Activated effector memory CD4-positive, alpha-beta T cell treated with anti-CD3 and anti-CD28 coated beads, Interleukin-2, amount 50 U/mL, for 16 hours (primary cell): Measurements from ENCODE around the gene CEP68.
"Not testable (repeated sequence)": the region's sequence is repeated elsewhere in the genome, so short reads cannot be mapped to it uniquely, and the experiment has no call there.

ENCODE experiments used
- DNase-seq: peaks from one replicate; pipeline ENCODE4 v3.0.0-alpha.2; 2020

The CEP68 gene, protein sequence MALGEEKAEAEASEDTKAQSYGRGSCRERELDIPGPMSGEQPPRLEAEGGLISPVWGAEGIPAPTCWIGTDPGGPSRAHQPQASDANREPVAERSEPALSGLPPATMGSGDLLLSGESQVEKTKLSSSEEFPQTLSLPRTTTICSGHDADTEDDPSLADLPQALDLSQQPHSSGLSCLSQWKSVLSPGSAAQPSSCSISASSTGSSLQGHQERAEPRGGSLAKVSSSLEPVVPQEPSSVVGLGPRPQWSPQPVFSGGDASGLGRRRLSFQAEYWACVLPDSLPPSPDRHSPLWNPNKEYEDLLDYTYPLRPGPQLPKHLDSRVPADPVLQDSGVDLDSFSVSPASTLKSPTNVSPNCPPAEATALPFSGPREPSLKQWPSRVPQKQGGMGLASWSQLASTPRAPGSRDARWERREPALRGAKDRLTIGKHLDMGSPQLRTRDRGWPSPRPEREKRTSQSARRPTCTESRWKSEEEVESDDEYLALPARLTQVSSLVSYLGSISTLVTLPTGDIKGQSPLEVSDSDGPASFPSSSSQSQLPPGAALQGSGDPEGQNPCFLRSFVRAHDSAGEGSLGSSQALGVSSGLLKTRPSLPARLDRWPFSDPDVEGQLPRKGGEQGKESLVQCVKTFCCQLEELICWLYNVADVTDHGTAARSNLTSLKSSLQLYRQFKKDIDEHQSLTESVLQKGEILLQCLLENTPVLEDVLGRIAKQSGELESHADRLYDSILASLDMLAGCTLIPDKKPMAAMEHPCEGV

DNA sequence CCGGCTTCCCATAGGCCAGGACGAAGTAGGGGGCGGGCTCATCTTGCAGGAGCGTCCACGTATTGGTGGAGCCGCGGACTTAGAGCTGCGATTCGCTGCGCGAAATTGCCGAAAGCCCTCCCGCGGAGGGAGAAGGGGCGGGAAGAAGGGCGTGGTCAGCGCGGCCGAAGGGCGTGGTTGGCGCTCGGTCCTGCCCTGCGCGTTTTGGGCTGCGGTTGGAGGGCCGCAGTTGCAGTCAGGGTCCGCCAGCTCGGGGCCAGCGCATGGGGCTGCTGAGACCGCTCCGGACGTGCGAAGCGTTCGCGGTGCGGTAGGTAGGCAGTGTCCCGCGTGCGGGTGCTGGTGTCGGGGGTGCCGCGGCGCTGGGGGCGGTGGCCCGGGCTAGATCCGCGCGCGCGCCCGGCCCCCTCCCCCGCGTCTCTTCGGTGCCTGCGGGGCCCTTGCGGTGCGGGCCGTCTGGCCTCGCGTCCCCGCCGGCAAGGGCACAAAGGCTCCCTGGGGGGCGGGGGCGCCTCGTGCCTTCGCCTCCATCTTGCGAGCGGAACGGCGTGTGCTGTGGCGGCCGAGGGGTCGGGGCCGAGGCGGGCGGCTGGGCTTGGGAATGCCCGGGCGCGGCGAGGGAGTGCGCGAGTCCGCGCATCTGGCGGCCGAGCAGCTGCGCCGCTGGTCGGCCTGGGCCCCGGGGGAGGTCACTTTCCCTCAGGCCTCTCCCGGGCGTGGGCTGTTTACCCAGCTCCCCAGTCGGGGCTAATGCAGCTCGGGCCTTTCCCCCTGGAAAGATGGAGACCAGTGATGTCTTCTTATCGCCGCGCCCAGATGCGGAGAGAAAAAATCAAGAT lies at the start of gene CEP68:
CEP68 (plus strand) TSS at position 202 of the 839 bp plus-strand sequence. CDS start 13,029 bp downstream, outside the sequence.
- peak; percentile 99 for DNase-seq

DNA sequence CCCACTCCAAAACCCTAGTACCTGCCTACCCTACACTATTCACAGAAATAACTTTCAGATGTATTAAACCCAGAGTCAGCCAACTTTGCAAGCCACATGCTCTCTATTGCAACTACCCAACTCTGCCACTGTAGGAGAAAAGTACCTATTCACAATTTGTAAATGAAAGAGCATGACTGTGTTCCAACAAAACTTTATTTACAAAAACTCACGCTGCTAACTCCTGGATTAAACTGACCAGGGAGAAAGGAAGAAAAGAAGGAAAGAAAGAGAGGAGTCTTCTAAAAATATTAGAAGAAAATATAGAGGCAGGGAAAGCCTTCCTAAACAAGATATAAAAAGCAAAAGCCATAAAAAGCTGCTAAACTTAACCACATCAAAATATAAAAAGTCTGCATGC lies 42.4 kb upstream of the CEP68 start:
- DNase-seq, result no peak

DNA sequence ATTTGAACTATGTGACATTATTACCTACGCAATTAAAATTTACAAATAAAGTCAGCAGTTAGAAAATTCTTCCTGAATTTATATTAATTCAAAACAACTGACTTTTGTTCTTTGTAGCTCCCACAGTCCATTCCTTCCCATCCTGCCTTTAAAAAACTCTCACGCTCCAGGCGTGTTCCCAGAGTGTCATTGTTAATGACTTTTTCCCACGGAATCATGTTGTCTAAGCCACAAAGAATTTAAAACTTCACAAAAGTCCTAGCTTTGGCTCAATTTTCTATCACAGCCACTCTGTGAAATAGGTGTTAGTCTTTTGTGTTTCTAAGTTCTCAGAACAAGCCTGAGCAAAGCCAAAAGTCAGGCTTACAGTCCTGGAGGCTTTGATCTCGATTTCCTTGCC lies 40.5 kb upstream of the CEP68 start:
- no peak for DNase-seq

DNA sequence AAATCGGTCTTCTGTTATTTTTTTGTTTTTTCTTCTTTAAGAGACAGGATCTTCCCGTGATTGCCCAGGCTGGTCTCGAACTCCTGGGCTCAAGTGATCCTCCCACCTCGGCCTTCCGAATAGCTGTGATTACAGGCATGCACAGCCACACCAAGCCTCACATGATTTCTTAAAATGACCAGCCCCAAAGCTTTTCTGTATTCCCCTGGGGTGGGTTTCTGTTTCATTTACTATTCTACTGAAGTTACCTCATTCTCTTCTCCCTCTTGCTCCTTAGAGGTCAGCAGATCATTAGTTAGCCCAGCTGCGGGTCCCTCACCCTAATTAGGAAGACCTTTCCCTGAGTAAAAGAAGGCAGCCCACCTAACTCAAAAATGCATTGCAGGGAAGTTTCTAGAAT lies 39.4 kb upstream of the CEP68 start:
- DNase-seq, result no peak

DNA sequence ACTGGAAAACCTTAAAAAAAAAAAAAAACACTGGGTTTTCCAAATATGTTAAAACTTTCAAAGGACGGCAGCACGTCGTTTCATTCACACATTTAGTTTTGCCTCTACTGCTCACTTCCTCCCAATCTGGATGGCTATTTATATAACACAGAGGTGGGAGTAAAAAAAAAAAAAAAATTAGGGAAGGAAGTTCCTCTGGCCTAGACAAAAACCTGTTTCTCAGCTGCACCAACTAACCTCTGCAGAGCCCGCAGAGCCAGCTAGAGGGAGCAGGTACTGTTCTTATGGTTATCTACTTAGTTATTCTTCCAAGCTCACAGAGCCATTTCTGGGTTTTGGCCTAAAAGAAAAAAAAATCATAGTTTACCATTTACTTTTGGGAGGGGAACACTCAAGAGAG lies 38.9 kb upstream of the CEP68 start:
- DNase-seq, result no peak

DNA sequence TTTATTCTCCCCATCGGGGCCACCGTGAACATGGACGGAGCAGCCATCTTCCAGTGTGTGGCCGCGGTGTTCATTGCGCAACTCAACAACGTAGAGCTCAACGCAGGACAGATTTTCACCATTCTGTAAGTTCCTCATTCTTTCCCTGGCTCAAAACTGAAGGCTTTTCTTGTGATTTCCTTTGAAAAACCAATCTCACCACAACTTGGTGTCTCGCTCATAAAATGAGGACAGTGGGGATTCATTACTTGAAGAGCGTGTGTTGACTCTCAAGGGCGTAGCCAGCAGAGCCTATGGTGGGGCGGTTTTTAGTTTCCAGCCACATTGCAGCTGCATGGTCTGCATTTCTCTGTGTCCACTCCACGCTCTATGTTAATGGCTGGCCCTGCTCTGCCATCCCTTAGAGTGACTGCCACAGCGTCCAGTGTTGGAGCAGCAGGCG lies 38.1 kb upstream of the CEP68 start:
- no peak for DNase-seq

DNA sequence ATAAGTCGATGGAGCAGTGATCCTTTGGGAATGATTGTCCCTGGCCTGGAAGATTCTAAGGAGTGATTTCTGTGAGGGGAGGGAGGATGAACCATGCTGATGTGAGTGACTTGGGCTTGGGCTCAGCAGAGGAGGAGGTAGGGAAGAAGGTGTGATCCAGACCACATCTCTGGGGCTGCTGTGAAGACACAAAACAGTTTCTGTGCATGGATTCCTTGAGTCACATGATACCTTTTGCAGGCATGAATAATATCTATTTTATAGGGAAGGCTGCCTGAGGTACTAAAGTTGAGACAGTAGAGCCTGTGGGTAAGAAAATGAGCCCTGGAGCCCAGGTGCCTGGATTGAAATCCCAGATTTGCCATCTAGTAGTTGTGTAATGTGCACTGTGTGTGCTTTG lies 37.2 kb upstream of the CEP68 start:
- DNase-seq, result no peak

DNA sequence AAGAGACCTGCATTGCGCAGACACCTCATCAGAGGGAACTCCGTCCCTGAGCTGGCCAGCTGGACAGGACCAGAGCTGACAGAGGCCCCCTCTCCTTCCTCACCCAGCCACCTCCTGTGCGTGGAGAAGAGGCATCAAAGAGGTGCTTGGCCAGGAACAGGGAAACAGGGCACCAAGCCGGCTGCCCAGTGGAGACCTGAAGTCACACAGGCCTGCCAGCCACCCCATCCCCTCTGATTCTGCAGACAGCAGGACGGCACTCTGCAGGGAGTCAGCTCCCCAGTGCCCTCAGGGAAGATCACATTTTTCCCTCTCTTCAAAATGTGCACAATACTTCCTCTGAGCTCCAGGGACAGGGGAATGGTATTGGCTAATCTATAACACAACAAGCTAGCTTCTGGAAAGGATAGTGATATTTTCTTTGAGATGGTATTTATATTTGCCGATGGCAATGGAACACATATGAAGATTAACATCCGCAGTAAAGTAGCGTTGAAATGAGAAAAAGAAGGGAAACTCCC lies 36.5 kb upstream of the CEP68 start:
- DNase-seq, result no peak

DNA sequence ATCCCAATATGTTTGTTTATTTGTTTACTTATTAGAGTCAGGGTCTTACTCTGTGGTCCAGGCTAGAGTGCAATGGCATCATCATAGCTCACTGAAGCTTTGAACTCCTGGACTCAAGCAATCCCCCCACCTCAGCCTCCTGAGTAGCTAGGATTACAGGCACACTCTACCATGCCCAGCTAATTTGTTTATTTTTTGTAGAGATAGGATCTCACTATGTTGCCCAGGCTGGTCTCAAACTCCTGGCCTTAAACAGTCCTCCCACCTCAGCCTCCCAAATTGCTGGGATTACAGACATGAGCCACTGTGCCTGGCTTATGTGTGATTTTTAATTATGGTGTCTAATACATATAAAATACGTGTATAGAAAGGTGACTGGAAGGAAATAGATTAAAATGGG lies 36.0 kb upstream of the CEP68 start:
- DNase-seq, result not testable (repeated sequence)

DNA sequence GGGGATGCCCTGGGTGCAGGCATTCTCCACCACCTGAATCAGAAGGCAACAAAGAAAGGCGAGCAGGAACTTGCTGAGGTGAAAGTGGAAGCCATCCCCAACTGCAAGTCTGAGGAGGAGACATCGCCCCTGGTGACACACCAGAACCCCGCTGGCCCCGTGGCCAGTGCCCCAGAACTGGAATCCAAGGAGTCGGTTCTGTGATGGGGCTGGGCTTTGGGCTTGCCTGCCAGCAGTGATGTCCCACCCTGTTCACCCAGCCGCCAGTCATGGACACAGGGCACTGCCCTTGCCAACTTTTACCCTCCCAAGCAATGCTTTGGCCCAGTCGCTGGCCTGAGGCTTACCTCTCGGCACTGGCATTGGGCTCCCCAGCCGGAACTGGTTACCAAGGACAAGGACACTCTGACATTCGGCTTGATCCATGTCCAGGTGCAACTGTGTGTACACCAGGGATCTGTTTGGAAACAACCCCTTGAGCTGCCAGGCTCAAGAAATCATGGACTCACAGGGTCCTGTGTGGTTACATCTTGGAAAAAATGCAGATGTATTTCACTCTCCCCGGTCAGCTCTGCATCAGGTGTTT lies 35.2 kb upstream of the CEP68 start:
- no peak for DNase-seq

DNA sequence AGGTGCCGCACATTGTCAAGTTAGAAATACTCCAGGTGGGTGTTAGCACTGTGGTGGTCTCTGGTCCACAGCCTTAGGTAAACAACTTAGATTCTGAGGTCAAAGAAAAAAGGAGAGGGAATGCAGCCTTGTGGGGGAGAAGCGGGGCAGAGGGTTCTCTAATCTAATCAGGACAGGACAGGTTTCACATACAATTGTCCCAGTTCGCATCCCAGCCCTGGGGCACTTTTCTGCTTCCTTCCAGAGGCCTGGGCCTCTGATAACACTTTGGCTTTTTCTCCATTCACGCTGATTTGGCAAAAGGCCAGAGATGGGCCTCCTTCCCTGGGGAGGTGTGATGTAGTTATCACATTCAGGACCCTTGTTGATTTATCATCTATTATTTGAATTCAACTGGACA lies 34.5 kb upstream of the CEP68 start:
- no peak for DNase-seq

DNA sequence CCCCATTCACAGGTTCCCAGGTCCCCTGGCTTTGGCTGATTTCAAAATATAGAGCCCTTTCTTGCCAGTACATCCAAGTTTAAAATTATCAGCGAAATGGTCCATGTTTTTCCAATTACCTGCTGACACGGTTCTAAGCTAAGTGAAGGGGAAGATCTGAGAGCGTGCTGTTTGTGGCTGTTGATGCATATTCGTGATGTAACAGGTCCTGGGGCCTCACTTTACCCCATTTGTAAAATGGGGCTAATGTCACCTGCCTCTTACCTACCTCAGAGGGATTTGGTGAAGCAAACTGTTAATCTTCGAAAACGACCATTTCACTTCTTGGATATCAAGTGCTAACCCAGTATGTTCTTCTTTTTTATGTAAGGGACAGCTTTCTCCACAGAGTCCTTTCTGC lies 34.0 kb upstream of the CEP68 start:
- DNase-seq, result no peak

DNA sequence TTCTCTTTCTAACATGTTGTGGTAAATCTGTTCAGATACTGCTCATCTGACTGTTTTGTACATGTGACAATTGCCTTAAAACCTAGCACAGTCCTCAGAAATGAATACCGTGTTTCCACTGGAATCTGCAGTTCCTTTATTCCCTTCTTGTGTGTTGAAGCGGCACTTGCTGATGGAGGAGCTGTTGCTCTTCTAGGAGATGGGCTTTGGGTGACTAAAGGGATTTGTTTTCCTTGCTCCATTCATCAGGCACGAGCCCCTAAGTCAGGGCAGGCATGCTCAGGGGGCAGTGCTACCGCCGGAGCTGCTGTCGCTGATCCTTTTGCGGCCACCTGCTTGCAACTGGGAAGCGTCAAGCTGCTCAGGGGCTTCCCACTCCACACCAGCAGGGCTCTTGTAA lies 32.5 kb upstream of the CEP68 start:
- DNase-seq, result no peak

DNA sequence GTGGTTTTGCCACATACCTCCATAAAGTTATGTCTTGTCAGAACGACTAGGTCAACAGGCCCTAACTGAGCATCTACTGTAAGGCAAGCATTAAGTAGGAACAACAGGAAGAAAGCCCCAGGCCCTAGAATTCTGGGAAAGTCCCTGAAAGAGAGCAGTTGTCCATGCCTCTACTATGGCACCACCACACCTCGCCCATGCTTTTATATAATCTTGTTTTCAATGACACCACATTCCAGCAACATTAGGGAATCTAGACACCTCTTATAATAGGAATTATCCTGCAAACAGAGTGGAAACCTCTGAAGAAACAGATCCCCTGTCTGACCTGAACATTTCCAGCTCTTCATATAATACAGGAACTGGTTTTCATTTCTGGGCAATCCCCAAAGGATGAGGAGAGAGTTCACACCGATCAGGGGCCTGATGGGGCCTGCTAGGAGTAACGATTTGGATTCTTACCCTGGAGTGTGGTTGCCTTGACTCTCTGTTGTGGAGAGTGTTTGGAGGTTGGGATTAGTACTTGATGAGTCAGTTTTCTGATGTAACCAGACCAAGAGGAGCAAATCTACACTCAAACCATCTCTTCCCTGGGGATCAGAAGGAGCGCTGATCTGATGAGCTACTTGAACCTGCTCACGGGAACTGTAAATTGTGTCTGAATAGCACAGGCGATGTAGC lies 31.9 kb upstream of the CEP68 start:
- no peak for DNase-seq

DNA sequence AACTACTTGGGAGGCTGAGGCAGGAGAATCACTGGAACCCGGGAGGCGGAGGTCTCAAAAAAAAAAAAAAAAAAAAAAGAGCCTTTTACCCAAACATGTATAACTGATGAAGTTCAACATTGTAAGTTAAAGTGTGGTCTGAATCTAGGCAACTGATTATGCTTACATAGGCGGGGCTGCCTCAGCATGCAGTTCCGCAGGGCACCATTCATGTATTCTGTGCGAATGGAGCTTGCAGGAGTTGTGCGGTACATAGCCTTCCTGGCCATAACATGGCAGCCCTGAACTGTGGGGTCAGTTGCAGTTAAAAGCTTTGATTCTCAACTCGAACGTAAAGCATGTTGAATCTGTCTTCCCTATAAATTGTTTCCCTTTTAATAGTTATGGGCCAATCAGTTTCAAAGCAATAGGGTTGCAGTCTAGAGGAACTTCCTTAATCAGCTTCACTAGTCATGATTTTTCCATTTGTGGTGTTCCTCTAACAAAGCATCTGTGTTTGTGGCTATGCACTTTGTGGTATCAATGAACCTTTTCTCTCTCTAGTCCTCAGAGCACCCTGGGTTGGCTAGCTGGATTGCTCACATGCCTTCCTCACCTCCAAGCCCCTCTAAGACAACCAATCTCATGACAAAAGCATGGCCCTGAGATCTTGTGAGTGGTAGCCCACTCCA lies 30.6 kb upstream of the CEP68 start:
- no peak for DNase-seq

DNA sequence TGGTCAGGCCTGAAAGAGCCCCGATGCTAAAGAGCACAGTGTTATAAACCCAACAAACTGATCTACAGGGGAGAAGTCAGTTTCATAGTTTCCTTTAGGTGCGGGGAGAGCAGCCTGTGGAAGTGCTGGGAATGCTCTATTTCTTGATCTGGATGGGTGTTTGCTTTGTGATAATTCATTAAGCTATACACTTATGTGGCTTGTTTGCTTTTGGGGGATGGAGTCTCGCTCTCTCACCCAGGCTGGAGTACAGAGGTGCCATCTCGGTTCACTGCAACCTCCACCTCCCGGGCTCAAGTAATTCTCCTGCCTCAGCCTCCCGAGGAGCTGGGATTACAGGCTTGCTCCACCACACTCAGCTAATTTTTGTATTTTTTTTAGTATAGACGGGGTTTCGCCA lies 30.1 kb upstream of the CEP68 start:
- DNase-seq, result no peak

DNA sequence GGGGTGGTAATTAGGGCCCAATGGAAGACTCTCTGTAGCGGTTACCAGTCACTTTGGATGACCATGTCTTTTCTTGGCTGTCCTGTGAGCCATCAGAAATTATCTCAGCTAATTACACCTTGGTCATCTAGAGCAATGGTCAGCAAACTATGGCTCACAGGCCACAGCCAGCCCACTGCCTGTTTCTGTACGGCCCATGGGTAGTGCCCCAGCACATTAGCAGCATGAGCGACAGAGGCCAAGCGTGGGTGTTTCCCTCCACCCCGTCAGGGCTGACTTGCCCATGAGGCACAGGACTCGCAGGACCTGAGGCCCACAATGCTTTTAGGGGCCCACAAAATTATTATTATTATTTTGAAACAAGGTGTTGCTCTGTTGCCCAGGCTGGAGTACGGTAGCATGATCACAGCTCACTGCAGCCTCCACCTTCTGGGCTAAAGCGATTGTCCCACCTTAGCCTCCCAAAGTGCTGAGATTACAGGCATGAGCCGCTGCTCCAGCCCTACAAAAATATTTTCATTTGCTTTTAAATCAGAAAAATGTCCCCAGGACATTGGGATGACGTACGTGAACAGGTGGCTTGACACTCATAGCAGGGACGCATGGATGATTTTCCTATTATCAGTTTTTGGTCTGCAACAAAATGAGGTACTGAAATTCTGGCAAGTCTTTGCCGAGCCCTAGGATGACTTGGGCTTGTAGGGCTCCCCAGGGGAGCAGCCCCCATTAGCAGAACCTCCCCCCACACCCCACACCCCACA lies 29.3 kb upstream of the CEP68 start:
- no peak for DNase-seq

DNA sequence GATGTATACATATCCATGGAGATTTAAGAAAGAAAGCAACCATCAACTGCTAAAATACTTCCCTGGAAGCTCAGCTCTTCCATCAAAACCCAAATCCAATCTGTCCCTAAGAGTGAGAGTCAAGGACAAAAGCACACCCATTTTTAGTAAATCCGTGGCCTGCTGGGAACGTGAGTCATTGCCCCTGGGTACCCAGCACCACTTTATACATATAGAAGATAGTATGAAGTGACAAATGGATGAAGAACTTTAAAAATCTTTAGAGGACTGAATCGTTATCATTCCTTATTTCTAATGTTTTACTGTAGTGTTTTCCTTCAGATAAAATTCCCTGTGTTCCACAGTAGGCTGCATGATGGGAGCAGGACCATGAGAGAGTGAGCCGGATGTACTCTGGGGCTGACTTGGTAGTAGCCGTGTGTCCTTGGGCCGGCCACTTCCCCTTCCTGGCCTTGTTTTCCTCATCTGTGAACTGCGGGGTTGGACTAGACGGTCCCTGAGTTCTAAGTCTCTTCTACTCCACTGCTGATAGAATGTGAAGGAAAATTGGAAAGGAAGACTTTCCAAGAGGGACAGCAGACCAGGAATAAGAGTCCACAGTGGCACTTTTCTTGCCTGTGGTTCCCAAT lies 28.5 kb upstream of the CEP68 start:
- DNase-seq, result no peak

DNA sequence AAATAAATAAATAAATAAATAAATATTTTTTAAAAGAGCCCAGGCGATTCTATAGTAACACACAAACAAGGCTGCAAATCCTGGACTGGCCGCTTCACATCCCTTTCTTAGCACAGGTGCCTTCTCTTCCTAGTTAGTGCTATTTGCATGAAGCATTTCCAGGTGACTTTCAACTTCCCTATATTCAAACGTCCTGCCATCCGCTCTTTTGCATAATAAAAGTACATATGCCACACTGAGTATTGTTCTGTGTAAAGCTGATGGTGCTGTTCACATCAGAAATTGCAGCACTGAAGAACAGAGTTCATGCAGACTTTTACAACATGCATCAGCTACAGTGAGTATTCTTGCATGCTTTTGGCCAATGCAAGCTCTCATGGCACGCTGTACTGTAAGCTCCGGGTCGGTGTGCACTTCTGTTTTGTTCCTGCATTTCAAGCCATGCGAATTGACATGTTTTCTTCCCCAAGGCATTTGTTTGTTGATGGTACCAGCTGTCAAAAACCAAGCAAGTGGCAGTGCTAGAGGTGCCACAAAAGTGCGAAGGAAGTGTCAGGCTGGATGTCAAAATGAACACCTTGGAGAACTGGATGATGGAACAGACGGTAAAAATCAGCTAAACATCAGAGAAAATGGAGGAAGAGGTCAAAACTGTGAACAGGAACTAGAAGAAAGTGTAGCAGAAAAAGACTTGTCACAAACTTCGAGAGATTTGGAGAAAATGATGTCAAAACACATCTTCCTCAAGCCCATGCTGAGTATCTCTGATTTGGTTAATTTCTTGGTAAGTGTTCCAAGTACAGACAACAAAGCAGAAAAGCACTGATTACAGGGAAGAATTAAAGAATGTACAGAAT lies 25.5 kb upstream of the CEP68 start:
- DNase-seq, result no peak
